SK-N-SH treated with all-trans-retinoic acid at 6 μM for 48 hours (cell line): Measurements from ENCODE around the gene EIF5A.

Experiments
- GLIS3 ChIP-seq: fragments of 250-450 bp; sonication (Bioruptor Pico); IDR thresholded peaks from 2 replicates; pipeline ENCODE4 v1.5.0; 2020; ENCODE audit warnings: mild to moderate bottlenecking, moderate library complexity
- PATZ1 ChIP-seq: fragments of 250-450 bp; sonication (Bioruptor Pico); IDR thresholded peaks from 2 replicates; pipeline ENCODE4 v1.8.0; 2020; ENCODE audit warnings: mild to moderate bottlenecking, moderate library complexity, borderline replicate concordance
- TF ChIP-seq, protein P1 (sequence below): fragments of 250-450 bp; sonication (Bioruptor Pico); IDR thresholded peaks from 2 replicates; pipeline ENCODE4 v1.5.0; 2020; ENCODE audit warnings: mild to moderate bottlenecking, moderate library complexity
- TF ChIP-seq, protein P2 (sequence below): fragments of 250-450 bp; sonication (Bioruptor Pico); IDR thresholded peaks from 2 replicates; pipeline ENCODE4 v1.8.0; 2021; ENCODE audit warnings: low read depth, mild to moderate bottlenecking, moderate library complexity, borderline replicate concordance

DNA sequence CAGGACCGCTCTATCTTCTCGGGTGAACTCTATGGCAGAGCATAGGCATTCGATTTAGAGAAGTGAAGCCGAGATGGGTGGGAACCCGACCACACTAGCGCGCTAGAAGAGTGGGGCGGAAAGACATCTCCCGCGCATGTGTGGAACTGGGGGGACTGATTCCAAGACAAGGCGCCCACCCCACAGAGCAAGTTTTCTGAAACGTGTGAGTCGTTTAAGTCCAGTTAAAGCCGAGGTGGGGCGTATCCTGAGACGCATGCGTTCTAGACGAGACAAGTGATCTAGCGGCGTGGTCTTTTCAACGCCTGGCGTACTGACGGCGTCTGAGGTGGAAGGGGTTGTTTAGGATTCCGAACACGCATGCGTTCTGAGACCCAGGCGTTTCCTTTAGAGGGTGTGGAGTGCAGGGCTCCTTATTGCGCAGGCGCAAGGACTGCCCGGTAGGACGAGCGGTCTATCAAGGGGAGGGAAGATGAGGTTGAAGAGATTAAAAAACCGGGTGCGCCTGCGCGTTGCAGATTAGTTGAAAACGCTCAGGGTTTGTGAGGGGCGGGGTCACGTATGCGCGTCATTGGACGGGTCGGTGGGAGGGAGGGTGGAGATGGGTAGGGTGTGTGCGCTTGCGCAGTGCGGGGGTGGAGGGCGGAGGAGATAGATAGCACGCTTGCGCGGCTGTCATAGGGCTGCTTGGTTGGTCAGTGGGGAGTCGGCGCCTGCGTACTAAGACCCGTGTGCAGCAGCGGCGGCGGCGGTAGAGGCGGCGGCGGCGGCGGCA lies at the start of gene EIF5A:
- TF ChIP-seq PATZ1 (CRISPR knock-in tag) (no peak), GLIS3 (CRISPR knock-in tag) (no peak)
- TF ChIP-seq, protein P1, sequence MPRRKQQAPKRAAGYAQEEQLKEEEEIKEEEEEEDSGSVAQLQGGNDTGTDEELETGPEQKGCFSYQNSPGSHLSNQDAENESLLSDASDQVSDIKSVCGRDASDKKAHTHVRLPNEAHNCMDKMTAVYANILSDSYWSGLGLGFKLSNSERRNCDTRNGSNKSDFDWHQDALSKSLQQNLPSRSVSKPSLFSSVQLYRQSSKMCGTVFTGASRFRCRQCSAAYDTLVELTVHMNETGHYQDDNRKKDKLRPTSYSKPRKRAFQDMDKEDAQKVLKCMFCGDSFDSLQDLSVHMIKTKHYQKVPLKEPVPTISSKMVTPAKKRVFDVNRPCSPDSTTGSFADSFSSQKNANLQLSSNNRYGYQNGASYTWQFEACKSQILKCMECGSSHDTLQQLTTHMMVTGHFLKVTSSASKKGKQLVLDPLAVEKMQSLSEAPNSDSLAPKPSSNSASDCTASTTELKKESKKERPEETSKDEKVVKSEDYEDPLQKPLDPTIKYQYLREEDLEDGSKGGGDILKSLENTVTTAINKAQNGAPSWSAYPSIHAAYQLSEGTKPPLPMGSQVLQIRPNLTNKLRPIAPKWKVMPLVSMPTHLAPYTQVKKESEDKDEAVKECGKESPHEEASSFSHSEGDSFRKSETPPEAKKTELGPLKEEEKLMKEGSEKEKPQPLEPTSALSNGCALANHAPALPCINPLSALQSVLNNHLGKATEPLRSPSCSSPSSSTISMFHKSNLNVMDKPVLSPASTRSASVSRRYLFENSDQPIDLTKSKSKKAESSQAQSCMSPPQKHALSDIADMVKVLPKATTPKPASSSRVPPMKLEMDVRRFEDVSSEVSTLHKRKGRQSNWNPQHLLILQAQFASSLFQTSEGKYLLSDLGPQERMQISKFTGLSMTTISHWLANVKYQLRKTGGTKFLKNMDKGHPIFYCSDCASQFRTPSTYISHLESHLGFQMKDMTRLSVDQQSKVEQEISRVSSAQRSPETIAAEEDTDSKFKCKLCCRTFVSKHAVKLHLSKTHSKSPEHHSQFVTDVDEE, result no peak
- TF ChIP-seq, protein P2, sequence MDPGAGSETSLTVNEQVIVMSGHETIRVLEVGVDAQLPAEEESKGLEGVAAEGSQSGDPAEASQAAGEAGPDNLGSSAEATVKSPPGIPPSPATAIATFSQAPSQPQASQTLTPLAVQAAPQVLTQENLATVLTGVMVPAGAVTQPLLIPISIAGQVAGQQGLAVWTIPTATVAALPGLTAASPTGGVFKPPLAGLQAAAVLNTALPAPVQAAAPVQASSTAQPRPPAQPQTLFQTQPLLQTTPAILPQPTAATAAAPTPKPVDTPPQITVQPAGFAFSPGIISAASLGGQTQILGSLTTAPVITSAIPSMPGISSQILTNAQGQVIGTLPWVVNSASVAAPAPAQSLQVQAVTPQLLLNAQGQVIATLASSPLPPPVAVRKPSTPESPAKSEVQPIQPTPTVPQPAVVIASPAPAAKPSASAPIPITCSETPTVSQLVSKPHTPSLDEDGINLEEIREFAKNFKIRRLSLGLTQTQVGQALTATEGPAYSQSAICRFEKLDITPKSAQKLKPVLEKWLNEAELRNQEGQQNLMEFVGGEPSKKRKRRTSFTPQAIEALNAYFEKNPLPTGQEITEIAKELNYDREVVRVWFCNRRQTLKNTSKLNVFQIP (CRISPR knock-in tag), result no peak
